Gastroesophageal sphincter (tissue), 3 donors: Measurements from ENCODE around the gene ZBED4.

Experiments
- EP300 ChIP-seq: sonication (generic); formaldehyde crosslinking; IDR thresholded peaks from one replicate; pipeline ENCODE4 v1.6.1; 2017; ENCODE audit warnings: antibody characterized with exemption, mild to moderate bottlenecking
- POLR2A ChIP-seq, 2 donors: fragments of 450-650 bp; IDR thresholded peaks; one replicate each; pipeline ENCODE4 v1.6.1; 2017; ENCODE audit warnings: antibody characterized with exemption in 2 of 2, mild to moderate bottlenecking in 2 of 2, moderate library complexity in 1 of 2
- POLR2AphosphoS5 ChIP-seq: sonication (generic); formaldehyde crosslinking; IDR thresholded peaks from one replicate; pipeline ENCODE4 v1.6.1; 2017; ENCODE audit warnings: antibody characterized with exemption
- TF ChIP-seq, protein P1 (sequence below), 4 experiments: fragments of 200-600 bp in 2 of 4; fragments of 450-650 bp in 2 of 4; sonication (generic) in 1 of 4; IDR thresholded peaks; one replicate each; pipeline ENCODE4 v1.5.1; 2017 to 2019; ENCODE audit warnings: antibody characterized with exemption in 4 of 4, mild to moderate bottlenecking in 2 of 4, moderate library complexity in 2 of 4

DNA sequence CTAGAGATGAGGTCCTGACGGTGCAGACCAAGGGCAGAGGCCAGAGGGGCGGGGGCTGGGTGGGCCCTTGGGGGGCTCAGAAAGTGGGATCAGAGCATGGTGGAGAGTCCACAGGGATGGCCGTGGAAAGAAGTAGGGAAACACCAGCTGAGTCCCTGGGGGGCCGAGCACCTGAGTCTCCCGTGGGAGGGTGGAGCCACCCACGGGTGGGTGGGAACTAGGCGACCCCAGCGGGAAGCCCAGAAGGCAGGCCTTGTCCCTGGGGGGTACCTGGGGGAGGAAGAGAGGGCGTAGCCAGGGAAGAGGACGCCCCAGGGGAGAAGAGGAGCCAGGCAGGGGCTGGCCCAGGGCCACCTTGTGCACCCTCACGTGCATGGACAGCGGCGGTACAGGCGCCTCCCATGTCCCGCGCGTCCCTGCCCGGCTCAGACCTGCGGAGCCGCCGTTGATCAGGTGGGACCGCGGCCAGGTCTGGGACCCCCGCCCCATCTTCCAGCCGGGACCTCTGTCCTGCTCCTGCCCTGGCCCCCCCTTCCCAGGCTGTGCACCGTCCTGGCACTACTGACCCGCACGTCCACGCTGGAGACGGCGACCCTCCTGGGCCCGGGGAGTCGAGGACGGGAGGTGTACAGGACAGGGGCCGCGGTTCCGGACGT, 75.0 kb downstream of the ZBED4 start:
- TF ChIP-seq, protein P1, sequence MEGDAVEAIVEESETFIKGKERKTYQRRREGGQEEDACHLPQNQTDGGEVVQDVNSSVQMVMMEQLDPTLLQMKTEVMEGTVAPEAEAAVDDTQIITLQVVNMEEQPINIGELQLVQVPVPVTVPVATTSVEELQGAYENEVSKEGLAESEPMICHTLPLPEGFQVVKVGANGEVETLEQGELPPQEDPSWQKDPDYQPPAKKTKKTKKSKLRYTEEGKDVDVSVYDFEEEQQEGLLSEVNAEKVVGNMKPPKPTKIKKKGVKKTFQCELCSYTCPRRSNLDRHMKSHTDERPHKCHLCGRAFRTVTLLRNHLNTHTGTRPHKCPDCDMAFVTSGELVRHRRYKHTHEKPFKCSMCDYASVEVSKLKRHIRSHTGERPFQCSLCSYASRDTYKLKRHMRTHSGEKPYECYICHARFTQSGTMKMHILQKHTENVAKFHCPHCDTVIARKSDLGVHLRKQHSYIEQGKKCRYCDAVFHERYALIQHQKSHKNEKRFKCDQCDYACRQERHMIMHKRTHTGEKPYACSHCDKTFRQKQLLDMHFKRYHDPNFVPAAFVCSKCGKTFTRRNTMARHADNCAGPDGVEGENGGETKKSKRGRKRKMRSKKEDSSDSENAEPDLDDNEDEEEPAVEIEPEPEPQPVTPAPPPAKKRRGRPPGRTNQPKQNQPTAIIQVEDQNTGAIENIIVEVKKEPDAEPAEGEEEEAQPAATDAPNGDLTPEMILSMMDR (IDR thresholded peaks at IDR 0.05) = no peak
- TF ChIP-seq POLR2AphosphoS5 (no peak), EP300 (no peak), POLR2A (IDR thresholded peaks at IDR 0.05) (no peak)
